Choroid plexus epithelial cell (primary cell): Measurements from ENCODE around the gene SMCO3.
A peak's percentile ranks its signal among the peaks of the same experiment; 100 is the strongest.

Source experiments
- DNase-seq: peaks from one replicate; pipeline ENCODE4 v3.0.0-alpha.2; 2010; ENCODE audit warnings: low read depth
- H3K4me3 ChIP-seq: 2 replicates; pipeline ENCODE4 v1.5.1; 2011; ENCODE audit warnings: low read depth, mild to moderate bottlenecking, control low read depth, low read length, moderate library complexity
- TF ChIP-seq, protein P1 (sequence below): conservative IDR thresholded peaks from 2 replicates; pipeline ENCODE4 v1.5.1; 2011; ENCODE audit warnings: low read depth, mild to moderate bottlenecking, control low read depth, inconsistent platforms, low read length, moderate library complexity

Gene SMCO3

DNA sequence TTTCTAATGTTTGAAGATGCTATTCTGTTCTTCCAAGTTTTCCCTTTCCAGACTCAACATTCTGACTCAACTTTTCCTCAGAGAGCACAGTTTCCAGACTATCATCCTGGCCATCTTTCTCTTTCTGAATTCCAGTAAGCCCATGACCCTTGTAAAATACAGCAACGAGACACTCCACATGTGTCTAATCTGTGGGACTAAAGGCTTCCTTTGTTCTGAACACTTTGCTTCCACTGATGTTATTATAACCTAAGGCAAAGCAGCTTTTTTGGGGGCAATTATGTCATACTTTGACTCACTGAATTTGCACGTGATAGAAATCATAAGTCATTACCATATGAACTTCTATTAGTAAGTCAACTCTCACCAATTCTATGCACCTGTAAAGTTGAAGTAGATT, 35.7 kb upstream of the SMCO3 start:
- H3K4me3 ChIP-seq, result no peak overlapping the region
- peak; percentile 52 for DNase-seq
- TF ChIP-seq, protein P1, sequence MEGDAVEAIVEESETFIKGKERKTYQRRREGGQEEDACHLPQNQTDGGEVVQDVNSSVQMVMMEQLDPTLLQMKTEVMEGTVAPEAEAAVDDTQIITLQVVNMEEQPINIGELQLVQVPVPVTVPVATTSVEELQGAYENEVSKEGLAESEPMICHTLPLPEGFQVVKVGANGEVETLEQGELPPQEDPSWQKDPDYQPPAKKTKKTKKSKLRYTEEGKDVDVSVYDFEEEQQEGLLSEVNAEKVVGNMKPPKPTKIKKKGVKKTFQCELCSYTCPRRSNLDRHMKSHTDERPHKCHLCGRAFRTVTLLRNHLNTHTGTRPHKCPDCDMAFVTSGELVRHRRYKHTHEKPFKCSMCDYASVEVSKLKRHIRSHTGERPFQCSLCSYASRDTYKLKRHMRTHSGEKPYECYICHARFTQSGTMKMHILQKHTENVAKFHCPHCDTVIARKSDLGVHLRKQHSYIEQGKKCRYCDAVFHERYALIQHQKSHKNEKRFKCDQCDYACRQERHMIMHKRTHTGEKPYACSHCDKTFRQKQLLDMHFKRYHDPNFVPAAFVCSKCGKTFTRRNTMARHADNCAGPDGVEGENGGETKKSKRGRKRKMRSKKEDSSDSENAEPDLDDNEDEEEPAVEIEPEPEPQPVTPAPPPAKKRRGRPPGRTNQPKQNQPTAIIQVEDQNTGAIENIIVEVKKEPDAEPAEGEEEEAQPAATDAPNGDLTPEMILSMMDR, result no peak

DNA sequence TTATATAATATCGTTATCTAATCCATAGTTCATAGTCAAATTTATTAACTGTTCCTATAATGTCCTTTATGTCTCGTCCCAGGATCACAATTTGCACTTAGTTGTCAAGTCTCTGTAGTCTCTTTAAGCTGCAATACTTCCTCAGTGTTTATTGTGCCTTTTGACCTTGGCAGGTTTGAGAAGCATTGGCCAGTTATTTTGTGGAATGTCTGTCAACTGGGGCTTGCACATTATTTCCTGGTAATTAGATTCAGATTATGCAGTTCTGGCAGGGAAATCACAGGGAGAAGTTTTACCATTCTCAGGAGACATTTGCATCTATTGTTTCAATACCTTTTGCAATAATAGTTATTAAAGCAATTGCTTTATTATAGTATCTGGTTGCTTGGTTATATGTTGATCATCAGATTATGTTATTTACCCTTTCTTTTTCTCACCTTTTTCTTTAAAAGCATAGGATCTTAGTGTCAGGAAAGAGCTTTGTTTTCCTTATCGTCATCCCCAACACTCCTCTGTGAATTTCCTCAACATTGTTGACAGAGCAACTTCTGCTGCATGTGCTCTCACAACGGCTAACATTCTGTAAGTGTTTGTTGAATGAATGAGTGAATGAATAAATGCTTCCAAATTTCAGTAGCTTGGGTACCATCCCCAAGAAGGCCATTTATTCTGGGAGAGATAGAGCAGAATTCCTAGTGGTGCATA, 33.0 kb upstream of the SMCO3 start:
- TF ChIP-seq, protein P1, result no peak
- H3K4me3 ChIP-seq, result no peak overlapping the region
- peak; percentile 47 for DNase-seq

DNA sequence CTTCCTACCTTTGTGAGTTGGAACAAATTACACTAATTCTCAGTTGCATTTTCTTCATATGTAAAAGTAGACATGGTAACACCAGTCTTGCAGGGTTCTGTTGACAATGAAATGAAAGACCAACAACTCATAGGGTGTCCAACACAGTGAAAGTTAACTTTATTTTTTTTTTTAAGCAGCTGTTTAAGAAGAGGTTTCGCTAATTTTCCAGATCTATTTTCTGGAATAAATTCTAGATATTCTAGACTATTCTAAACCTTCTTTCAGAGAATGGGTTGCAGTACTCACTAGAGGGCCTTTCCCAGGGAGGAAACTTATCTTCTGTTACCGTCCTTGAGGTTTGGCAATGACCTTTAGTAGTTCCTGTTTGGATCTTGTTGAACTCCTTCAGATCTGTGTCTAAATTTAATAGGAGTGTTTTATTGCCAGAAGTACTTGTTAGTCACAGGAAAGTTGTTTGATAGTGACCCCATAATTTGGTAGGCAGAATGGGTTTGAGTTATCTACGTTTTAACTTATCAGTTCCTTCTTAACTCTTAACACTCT, 32.1 kb upstream of the SMCO3 start:
- no peak for DNase-seq
- TF ChIP-seq, protein P1, result peak; percentile 17
- H3K4me3 ChIP-seq, result no peak overlapping the region

GRCh38 chr12:14845350-14845750, 31.4 kb upstream of the SMCO3 start:
- TF ChIP-seq, protein P1, result peak; percentile 77
- DNase-seq, result peak; percentile 78
- H3K4me3 ChIP-seq, result no peak overlapping the region

- H3K4me3 ChIP-seq, result no peak overlapping the region
- no peak for DNase-seq
- TF ChIP-seq, protein P1, result no peak
These were observed 30.4 kb upstream of the SMCO3 start for GRCh38 chr12:14844401-14844800.

DNA sequence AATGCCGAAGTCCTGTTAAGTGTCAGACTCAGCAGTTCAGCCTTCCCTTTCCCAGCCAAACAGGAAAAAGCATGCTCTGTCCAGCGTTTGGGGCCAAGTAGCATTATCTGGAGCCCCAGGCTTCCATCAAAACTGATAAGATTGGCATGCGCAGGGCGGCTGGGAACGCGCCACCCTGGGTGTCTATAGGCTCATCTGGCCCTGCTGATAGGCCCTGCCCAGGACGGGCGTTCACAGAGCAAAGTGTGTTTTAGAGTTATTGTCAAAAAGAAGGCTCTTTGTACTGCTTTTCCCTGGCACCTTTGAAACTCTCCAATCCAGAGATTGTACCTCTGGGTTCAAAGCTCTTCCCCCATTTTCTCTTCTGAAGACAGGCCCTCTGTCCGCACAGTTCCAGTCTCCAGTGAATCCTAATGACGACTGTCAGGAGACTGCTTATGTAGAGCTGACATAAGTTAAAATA, 29.5 kb upstream of the SMCO3 start, which contains the start of gene ART4:
Gene ART4 (minus strand): TSS at position 102 of the 463 bp plus-strand sequence. CDS start 413 bp downstream, outside the sequence.
- DNase-seq, result no peak
- TF ChIP-seq, protein P1, result no peak
- no peak within 1 kb of the TSS for H3K4me3 ChIP-seq

GRCh38 chr12:14842315-14842714, 28.3 kb upstream of the SMCO3 start:
- no peak overlapping the region for H3K4me3 ChIP-seq
- DNase-seq, result no peak
- TF ChIP-seq, protein P1, result no peak
